Measurements from ENCODE around the gene SLC44A5.
"Not testable (repeated sequence)": the region's sequence is repeated elsewhere in the genome, so short reads cannot be mapped to it uniquely, and the experiment has no call there.

SLC44A5 gene

GRCh38 chr1:75392278-75392677, 218.6 kb downstream of the SLC44A5 start:
- no peak overlapping the region for H3K9ac ChIP-seq
- no peaks in the 10 kb centered on the region for H3K27me3 ChIP-seq (ENCODE audit: insufficient read depth, low read depth)
- H2AFZ ChIP-seq (ENCODE audit: low read depth): no peak overlapping the region
- H3K4me1 ChIP-seq (ENCODE audit: low read depth, poor library complexity, severe bottlenecking): no peaks in the 10 kb centered on the region
- H4K20me1 ChIP-seq (ENCODE audit: insufficient read depth): no peaks in the 10 kb centered on the region
- no peak overlapping the region for H3K27ac ChIP-seq
- H3K4me3 ChIP-seq (IDR thresholded peaks at IDR 0.05; ENCODE audit: insufficient read depth, low read depth, low read length): no peak overlapping the region
- H3K79me2 ChIP-seq (ENCODE audit: insufficient read depth, low read depth): no peaks in the 10 kb centered on the region
- H3K4me2 ChIP-seq: no peak overlapping the region
- H3K36me3 ChIP-seq (ENCODE audit: insufficient read depth): no peaks in the 10 kb centered on the region
- no peak for TF ChIP-seq CTCF (conservative IDR thresholded peaks at IDR 0.05; ENCODE audit: low read depth, low read length)

GRCh38 chr1:75375476-75376447, 235.2 kb downstream of the SLC44A5 start:
- H3K36me3 ChIP-seq (ENCODE audit: insufficient read depth); H3K4me2 ChIP-seq; H3K9ac ChIP-seq; H3K4me1 ChIP-seq (ENCODE audit: low read depth, poor library complexity, severe bottlenecking); H3K4me3 ChIP-seq (IDR thresholded peaks at IDR 0.05; ENCODE audit: insufficient read depth, low read depth, low read length); H3K27me3 ChIP-seq (ENCODE audit: insufficient read depth, low read depth); H4K20me1 ChIP-seq (ENCODE audit: insufficient read depth); H3K27ac ChIP-seq; H2AFZ ChIP-seq (ENCODE audit: low read depth); H3K79me2 ChIP-seq (ENCODE audit: insufficient read depth, low read depth): not testable (repeated sequence)

GRCh38 chr1:75373542-75374159, 237.3 kb downstream of the SLC44A5 start:
- H3K9ac ChIP-seq: no peak overlapping the region
- no peaks in the 10 kb centered on the region for H3K27me3 ChIP-seq (ENCODE audit: insufficient read depth, low read depth)
- H3K4me1 ChIP-seq (ENCODE audit: low read depth, poor library complexity, severe bottlenecking): no peaks in the 10 kb centered on the region
- TF ChIP-seq CTCF (conservative IDR thresholded peaks at IDR 0.05; ENCODE audit: low read depth, low read length): no peak
- H2AFZ ChIP-seq (ENCODE audit: low read depth): no peak overlapping the region
- no peaks in the 10 kb centered on the region for H3K36me3 ChIP-seq (ENCODE audit: insufficient read depth)
- no peaks in the 10 kb centered on the region for H3K79me2 ChIP-seq (ENCODE audit: insufficient read depth, low read depth)
- no peak overlapping the region for H3K27ac ChIP-seq
- no peak overlapping the region for H3K4me3 ChIP-seq (IDR thresholded peaks at IDR 0.05; ENCODE audit: insufficient read depth, low read depth, low read length)
- H4K20me1 ChIP-seq (ENCODE audit: insufficient read depth): no peaks in the 10 kb centered on the region
- H3K4me2 ChIP-seq: no peak overlapping the region

- TF ChIP-seq CTCF (conservative IDR thresholded peaks at IDR 0.05; ENCODE audit: low read depth, low read length): no peak
- no peak overlapping the region for H3K27ac ChIP-seq
- H3K4me1 ChIP-seq (ENCODE audit: low read depth, poor library complexity, severe bottlenecking): peaks cover 24% of the 10 kb centered on the region
- H4K20me1 ChIP-seq (ENCODE audit: insufficient read depth): no peaks in the 10 kb centered on the region
- H3K4me3 ChIP-seq (IDR thresholded peaks at IDR 0.05; ENCODE audit: insufficient read depth, low read depth, low read length): no peak overlapping the region
- H2AFZ ChIP-seq (ENCODE audit: low read depth): no peak overlapping the region
- H3K4me2 ChIP-seq: no peak overlapping the region
- no peaks in the 10 kb centered on the region for H3K79me2 ChIP-seq (ENCODE audit: insufficient read depth, low read depth)
- no peak overlapping the region for H3K9ac ChIP-seq
- H3K27me3 ChIP-seq (ENCODE audit: insufficient read depth, low read depth): no peaks in the 10 kb centered on the region
- H3K36me3 ChIP-seq (ENCODE audit: insufficient read depth): no peaks in the 10 kb centered on the region
Measured at GRCh38 chr1:75366595-75366994, 244.3 kb downstream of the SLC44A5 start.

GRCh38 chr1:75361260-75361659, 249.7 kb downstream of the SLC44A5 start:
- no peak overlapping the region for H2AFZ ChIP-seq (ENCODE audit: low read depth)
- no peaks in the 10 kb centered on the region for H3K27me3 ChIP-seq (ENCODE audit: insufficient read depth, low read depth)
- H3K4me2 ChIP-seq: no peak overlapping the region
- H3K9ac ChIP-seq: no peak overlapping the region
- peaks cover 31% of the 10 kb centered on the region for H3K4me1 ChIP-seq (ENCODE audit: low read depth, poor library complexity, severe bottlenecking)
- H3K36me3 ChIP-seq (ENCODE audit: insufficient read depth): no peaks in the 10 kb centered on the region
- no peak for TF ChIP-seq CTCF (conservative IDR thresholded peaks at IDR 0.05; ENCODE audit: low read depth, low read length)
- no peaks in the 10 kb centered on the region for H4K20me1 ChIP-seq (ENCODE audit: insufficient read depth)
- no peak overlapping the region for H3K27ac ChIP-seq
- no peak overlapping the region for H3K4me3 ChIP-seq (IDR thresholded peaks at IDR 0.05; ENCODE audit: insufficient read depth, low read depth, low read length)
- no peaks in the 10 kb centered on the region for H3K79me2 ChIP-seq (ENCODE audit: insufficient read depth, low read depth)

GRCh38 chr1:75354267-75354666, 256.6 kb downstream of the SLC44A5 start:
- not testable (repeated sequence) for H3K27ac ChIP-seq; H3K9ac ChIP-seq; H3K4me2 ChIP-seq; H3K27me3 ChIP-seq (ENCODE audit: insufficient read depth, low read depth); H4K20me1 ChIP-seq (ENCODE audit: insufficient read depth); H2AFZ ChIP-seq (ENCODE audit: low read depth); H3K4me3 ChIP-seq (IDR thresholded peaks at IDR 0.05; ENCODE audit: insufficient read depth, low read depth, low read length); H3K4me1 ChIP-seq (ENCODE audit: low read depth, poor library complexity, severe bottlenecking); H3K79me2 ChIP-seq (ENCODE audit: insufficient read depth, low read depth); H3K36me3 ChIP-seq (ENCODE audit: insufficient read depth)

Measured in KMS-11 (cell line).